ENCODE results near the gene SPACDR. TPM values are rescaled to one million over a fixed set of nuclear protein-coding genes. Genes with fewer than 3 reads are reported as not detected.
A peak's percentile ranks its signal among the peaks of the same experiment; 100 is the strongest.

The SPACDR gene
- total RNA-seq, 1 donor from 2014 or later = 0.88 TPM

- H3K9me3 ChIP-seq (replicated peaks) = no peaks in the 10 kb centered on the region
- H3K36me3 ChIP-seq = no peaks in the 10 kb centered on the region
- H3K27me3 ChIP-seq (ENCODE audit: low read depth) = no peaks in the 10 kb centered on the region
- H3K4me3 ChIP-seq = no peak overlapping the region
- H3K4me1 ChIP-seq = no peaks in the 10 kb centered on the region
- intact Hi-C loops (cut with micrococcal nuclease) = no loop called here
- DNase-seq = no peak
- no peak overlapping the region for H3K27ac ChIP-seq (replicated peaks)
- TF ChIP-seq CTCF (IDR thresholded peaks at IDR 0.05; ENCODE audit: borderline replicate concordance) = peak; percentile 72
Observed at GRCh38 chr7:100407285-100408180, 56.5 kb downstream of the SPACDR start.

DNA sequence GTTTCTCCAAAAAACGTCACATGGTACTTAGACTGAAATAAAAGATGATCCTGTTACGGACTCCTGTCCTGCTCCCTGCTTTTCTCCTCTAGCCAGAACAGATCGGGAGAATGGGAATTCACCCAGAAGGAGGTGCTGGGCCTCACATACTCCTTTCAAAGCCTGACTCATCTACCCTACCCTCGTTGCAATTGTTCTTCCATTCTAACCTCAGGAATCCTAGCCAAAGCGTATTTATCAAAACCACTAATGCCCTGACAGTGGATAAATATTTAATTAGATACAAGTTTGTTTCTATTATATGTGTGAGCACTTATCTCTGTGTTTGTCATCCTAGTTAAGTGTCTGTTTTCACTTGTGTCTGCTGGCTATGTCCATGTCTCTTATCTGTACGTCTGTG, 57.3 kb downstream of the SPACDR start:
- intact Hi-C loops (cut with micrococcal nuclease) = no loop called here
- Histone ChIP-seq H3K27me3 (ENCODE audit: low read depth) (no peaks in the 10 kb centered on the region), H3K4me1 (no peaks in the 10 kb centered on the region), H3K36me3 (no peaks in the 10 kb centered on the region), H3K4me3 (no peak overlapping the region), H3K27ac (replicated peaks) (no peak overlapping the region), H3K9me3 (replicated peaks) (no peaks in the 10 kb centered on the region)
- no peak for DNase-seq
- no peak for TF ChIP-seq CTCF (IDR thresholded peaks at IDR 0.05; ENCODE audit: borderline replicate concordance)

Other genes with a start within 250 kb of the SPACDR start
- gene PVRIG, start 244.3 kb downstream of the SPACDR start, total RNA-seq = not detected
- gene SPDYE3, start 156.6 kb downstream of the SPACDR start, total RNA-seq = not detected
- 10.6 TPM for gene PILRB, start 106.1 kb downstream of the SPACDR start, total RNA-seq
- 2.0 TPM for gene PILRA, start 90.8 kb downstream of the SPACDR start, total RNA-seq
- gene ZCWPW1, start 35.6 kb downstream of the SPACDR start, total RNA-seq = 4.6 TPM
- 23.6 TPM for gene MEPCE, start 34.4 kb downstream of the SPACDR start, total RNA-seq
- 10.8 TPM for gene PPP1R35, start 27.8 kb downstream of the SPACDR start, total RNA-seq
- gene TSC22D4, start 15.0 kb upstream of the SPACDR start, total RNA-seq = 47.5 TPM
- gene NYAP1, start 19.7 kb upstream of the SPACDR start, total RNA-seq = 0.38 TPM
- gene AGFG2, start 74.9 kb upstream of the SPACDR start, total RNA-seq = 26.6 TPM
- gene SAP25, start 109.6 kb upstream of the SPACDR start, total RNA-seq = 1.1 TPM
- gene LRCH4, start 121.9 kb upstream of the SPACDR start, total RNA-seq = 26.6 TPM
- 0.25 TPM for gene FBXO24, start 122.1 kb upstream of the SPACDR start, total RNA-seq
- gene PCOLCE, start 138.1 kb upstream of the SPACDR start, total RNA-seq = 40.8 TPM
- gene MOSPD3, start 148.3 kb upstream of the SPACDR start, total RNA-seq = 10.2 TPM
- gene TFR2, start 177.3 kb upstream of the SPACDR start, total RNA-seq = 0.25 TPM
- gene ACTL6B, start 192.2 kb upstream of the SPACDR start, total RNA-seq = not detected
- gene GNB2, start 209.5 kb upstream of the SPACDR start, total RNA-seq = 98.3 TPM
- 24.5 TPM for gene GIGYF1, start 230.0 kb upstream of the SPACDR start, total RNA-seq
- 30.6 TPM for gene POP7, start 241.9 kb upstream of the SPACDR start, total RNA-seq

All from left ventricle myocardium inferior (tissue), 1 donor.